Measurements from ENCODE around the gene SETMAR. TPM values are rescaled to one million over a fixed set of nuclear protein-coding genes. Genes with fewer than 3 reads are reported as not detected.

Gene SETMAR
- total and polyA plus RNA-seq, 4 donors, result 4.5 to 9.7 (median 5.8) TPM

GRCh38 chr3:4290272-4290893 is 12.8 kb upstream of the SETMAR start:
- WGBS, result 5% methylated on average over 5 of the region's 5 CpGs
- Histone ChIP-seq H3K4me1 (ENCODE audit: control insufficient read depth in 4 of 4, insufficient read depth in 4 of 4, low read length in 3 of 4) (peaks cover 0 to 2% (median 0%) of the 10 kb centered on the region in 4 donors), H3K27ac (ENCODE audit: low read depth in 1 of 2, low read length in 2 of 2) (no peak overlapping the region), H3K36me3 (ENCODE audit: control insufficient read depth in 4 of 4, insufficient read depth in 3 of 4, low read depth in 1 of 4, low read length in 3 of 4) (no peaks in the 10 kb centered on the region), H3K9me3 (ENCODE audit: control insufficient read depth in 4 of 4, low read length in 3 of 4) (no peaks in the 10 kb centered on the region), H3K9ac (ENCODE audit: low read depth in 1 of 2, low read length in 2 of 2) (no peak overlapping the region), H3K27me3 (ENCODE audit: control insufficient read depth in 4 of 4, insufficient read depth in 4 of 4, low read length in 3 of 4) (no peaks in the 10 kb centered on the region), H3K4me3 (ENCODE audit: low read depth in 1 of 3, low read length in 3 of 3) (no peak overlapping the region)
- no peak for DNase-seq (ENCODE audit: low spot score)
- TF ChIP-seq SP1 (IDR thresholded peaks at IDR 0.05) (no peak), ATF3 (IDR thresholded peaks at IDR 0.05) (no peak), GABPA (IDR thresholded peaks at IDR 0.05 in 1 of 2, conservative IDR thresholded peaks at IDR 0.05 in 1 of 2) (no peak), HNF4G (IDR thresholded peaks at IDR 0.05) (no peak), REST (IDR thresholded peaks at IDR 0.05) (no peak), HNF4A (conservative IDR thresholded peaks at IDR 0.05) (no peak), MAX (IDR thresholded peaks at IDR 0.05) (no peak), EGR1 (IDR thresholded peaks at IDR 0.05; ENCODE audit: low read depth in 2 of 2) (no peak), NR2F2 (IDR thresholded peaks at IDR 0.05) (no peak), TAF1 (conservative IDR thresholded peaks at IDR 0.05) (no peak), RXRA (IDR thresholded peaks at IDR 0.05) (no peak), RAD21 (IDR thresholded peaks at IDR 0.05) (peak; percentile 91 to 92), CTCF (IDR thresholded peaks at IDR 0.05; ENCODE audit: low read depth, low read length, missing input control) (peak; percentile 96), YY1 (IDR thresholded peaks at IDR 0.05) (no peak), JUND (IDR thresholded peaks at IDR 0.05) (no peak)

- Histone ChIP-seq H3K9ac (ENCODE audit: low read depth in 1 of 2, low read length in 2 of 2) (no peak overlapping the region), H3K4me1 (ENCODE audit: control insufficient read depth in 4 of 4, insufficient read depth in 4 of 4, low read length in 3 of 4) (peaks cover 0 to 2% (median 0%) of the 10 kb centered on the region in 4 donors), H3K4me3 (ENCODE audit: low read depth in 1 of 3, low read length in 3 of 3) (no peak overlapping the region), H3K9me3 (ENCODE audit: control insufficient read depth in 4 of 4, low read length in 3 of 4) (no peaks in the 10 kb centered on the region), H3K36me3 (ENCODE audit: control insufficient read depth in 4 of 4, insufficient read depth in 3 of 4, low read depth in 1 of 4, low read length in 3 of 4) (no peaks in the 10 kb centered on the region), H3K27me3 (ENCODE audit: control insufficient read depth in 4 of 4, insufficient read depth in 4 of 4, low read length in 3 of 4) (no peaks in the 10 kb centered on the region), H3K27ac (ENCODE audit: low read depth in 1 of 2, low read length in 2 of 2) (no peak overlapping the region)
- DNase-seq (ENCODE audit: low spot score), result no peak
- TF ChIP-seq FOXA2 (IDR thresholded peaks at IDR 0.05), result no peak
- TF ChIP-seq JUND (IDR thresholded peaks at IDR 0.05), result no peak
- no peak for TF ChIP-seq CTCF (IDR thresholded peaks at IDR 0.05; ENCODE audit: low read depth, low read length, missing input control)
- no peak for TF ChIP-seq MAX (IDR thresholded peaks at IDR 0.05)
- no peak for TF ChIP-seq RXRA (IDR thresholded peaks at IDR 0.05)
- TF ChIP-seq HNF4A (conservative IDR thresholded peaks at IDR 0.05), result no peak
- TF ChIP-seq RAD21 (IDR thresholded peaks at IDR 0.05), result no peak
- TF ChIP-seq SP1 (IDR thresholded peaks at IDR 0.05), result no peak
- no peak for TF ChIP-seq ZBTB33 (IDR thresholded peaks at IDR 0.05)
- 53% methylated on average over 3 of the region's 3 CpGs for WGBS
Measured at GRCh38 chr3:4292301-4292700, 10.9 kb upstream of the SETMAR start.
